HepG2 (cell line): ENCODE results near the gene EIF1AD. TPM values are rescaled to one million over a fixed set of nuclear protein-coding genes. Genes with fewer than 3 reads are reported as not detected.
A peak's percentile ranks its signal among the peaks of the same experiment; 100 is the strongest.

ENCODE experiments used
- CCAR2 ChIP-seq: fragments of 200-400 bp; formaldehyde crosslinking; optimal IDR thresholded peaks from 2 replicates; pipeline ENCODE3; 2018; ENCODE audit warnings: low read depth, mild to moderate bottlenecking, low read length, moderate library complexity
- FOXC1 ChIP-seq: sonication (generic); formaldehyde crosslinking; IDR thresholded peaks from 2 replicates; pipeline ENCODE4 v1.8.0; 2022; ENCODE audit warnings: mild to moderate bottlenecking, missing genetic modification reagents, borderline replicate concordance
- HMG20B ChIP-seq: conservative IDR thresholded peaks from 2 replicates; pipeline ENCODE4 v1.6.1; 2016; ENCODE audit warnings: missing genetic modification reagents, missing compliant biosample characterization
- TBL1XR1 ChIP-seq: fragments of 150-350 bp; IDR thresholded peaks from 2 replicates; pipeline ENCODE4 v1.6.1; 2014; ENCODE audit warnings: borderline replicate concordance, low read length; ENCODE audit not compliant: partially characterized antibody
- TMF1 ChIP-seq: sonication (generic); formaldehyde crosslinking; IDR thresholded peaks from 2 replicates; pipeline ENCODE4 v1.8.1; 2022; ENCODE audit warnings: low read depth, missing genetic modification reagents
- TRIM24 ChIP-seq: sonication (generic); formaldehyde crosslinking; IDR thresholded peaks from 2 replicates; pipeline ENCODE4 v1.8.0; 2022; ENCODE audit warnings: mild to moderate bottlenecking, missing genetic modification reagents
- ZC3H13 ChIP-seq: sonication (generic); formaldehyde crosslinking; IDR thresholded peaks from 2 replicates; pipeline ENCODE4 v1.8.1; 2023; ENCODE audit warnings: mild to moderate bottlenecking, missing genetic modification reagents, moderate library complexity
- ZNF326 ChIP-seq: sonication (generic); formaldehyde crosslinking; IDR thresholded peaks from 2 replicates; pipeline ENCODE4 v1.4.0; 2020; ENCODE audit warnings: missing genetic modification reagents, borderline replicate concordance
- ZNF337 ChIP-seq: sonication (generic); formaldehyde crosslinking; IDR thresholded peaks from 2 replicates; pipeline ENCODE4 v1.5.1; 2020; ENCODE audit warnings: missing genetic modification reagents, low read depth, mild to moderate bottlenecking, borderline replicate concordance
- ZNF431 ChIP-seq: sonication (generic); formaldehyde crosslinking; IDR thresholded peaks from 2 replicates; pipeline ENCODE4 v1.9.0; 2022; ENCODE audit warnings: missing genetic modification reagents, low read depth, mild to moderate bottlenecking, borderline replicate concordance
- ZNF484 ChIP-seq: sonication (generic); formaldehyde crosslinking; IDR thresholded peaks from 2 replicates; pipeline ENCODE4 v1.5.1; 2020; ENCODE audit warnings: mild to moderate bottlenecking, low read depth, missing genetic modification reagents, borderline replicate concordance
- ZNF563 ChIP-seq: sonication (generic); formaldehyde crosslinking; IDR thresholded peaks from 2 replicates; pipeline ENCODE4 v1.8.0; 2022; ENCODE audit warnings: mild to moderate bottlenecking, moderate library complexity, missing genetic modification reagents
- ZNF670 ChIP-seq: sonication (generic); formaldehyde crosslinking; IDR thresholded peaks from 2 replicates; pipeline ENCODE4 v1.8.0; 2022; ENCODE audit warnings: mild to moderate bottlenecking, missing genetic modification reagents, borderline replicate concordance
- ZNF674 ChIP-seq: sonication (generic); formaldehyde crosslinking; IDR thresholded peaks from 2 replicates; pipeline ENCODE4 v1.5.0; 2020; ENCODE audit warnings: low read depth, mild to moderate bottlenecking, missing genetic modification reagents
- ZNF816 ChIP-seq: sonication (generic); formaldehyde crosslinking; IDR thresholded peaks from 2 replicates; pipeline ENCODE4 v1.8.0; 2022; ENCODE audit warnings: missing genetic modification reagents, mild to moderate bottlenecking, borderline replicate concordance
- ZNF891 ChIP-seq: sonication (generic); formaldehyde crosslinking; IDR thresholded peaks from 2 replicates; pipeline ENCODE4 v1.5.0; 2020; ENCODE audit warnings: mild to moderate bottlenecking, missing genetic modification reagents
- polyA plus RNA-seq, 8 experiments: library from polyadenylated mRNA; depleted of rRNA in 3 of 8; stranded (reverse) in 7 of 8; unstranded in 1 of 8; fragments of >200 nt; fragmentation: Illumina TruSeq in 4 of 8; extraction: Trizol in 4 of 8; gene quantifications; 2 replicates each; pipeline versions ENCODE4 v1.2.1 to v1.2.3, GENCODE V29; 2011 to 2016; ENCODE audit warnings: low read depth in 4 of 8, missing spikeins in 1 of 8, mixed read lengths in 1 of 8; ENCODE audit not compliant: insufficient read depth in 1 of 8
- total RNA-seq, 5 experiments: library from RNA; depleted of rRNA; stranded (reverse); fragments of >200 nt; fragmentation: Illumina TruSeq; extraction: Trizol; gene quantifications; 2 replicates each; pipeline ENCODE4 v1.2.3, GENCODE V29; 2016; ENCODE audit warnings: low read depth in 1 of 5
- TF ChIP-seq, protein P1 (sequence below): sonication (generic); formaldehyde crosslinking; IDR thresholded peaks from 2 replicates; pipeline ENCODE4; 2020; ENCODE audit warnings: missing genetic modification reagents, mild to moderate bottlenecking, borderline replicate concordance
- TF ChIP-seq, protein P2 (sequence below): sonication (generic); formaldehyde crosslinking; conservative IDR thresholded peaks from 2 replicates; pipeline ENCODE4 v1.8.0; 2022; ENCODE audit warnings: mild to moderate bottlenecking, moderate library complexity, missing genetic modification reagents
- TF ChIP-seq, protein P3 (sequence below): sonication (generic); formaldehyde crosslinking; IDR thresholded peaks from 2 replicates; pipeline ENCODE4 v1.4.0; 2020; ENCODE audit warnings: missing genetic modification reagents
- TF ChIP-seq, protein P4 (sequence below): sonication (generic); IDR thresholded peaks from 2 replicates; pipeline ENCODE4 v1.6.1; 2016; ENCODE audit warnings: low read depth, borderline replicate concordance

EIF1AD gene
- total and polyA plus RNA-seq, 2 of the 13 experiments (the other 11 are each of a cell fraction or from before 2014, with no cell fraction given) = 18.2 to 30.8 TPM

DNA sequence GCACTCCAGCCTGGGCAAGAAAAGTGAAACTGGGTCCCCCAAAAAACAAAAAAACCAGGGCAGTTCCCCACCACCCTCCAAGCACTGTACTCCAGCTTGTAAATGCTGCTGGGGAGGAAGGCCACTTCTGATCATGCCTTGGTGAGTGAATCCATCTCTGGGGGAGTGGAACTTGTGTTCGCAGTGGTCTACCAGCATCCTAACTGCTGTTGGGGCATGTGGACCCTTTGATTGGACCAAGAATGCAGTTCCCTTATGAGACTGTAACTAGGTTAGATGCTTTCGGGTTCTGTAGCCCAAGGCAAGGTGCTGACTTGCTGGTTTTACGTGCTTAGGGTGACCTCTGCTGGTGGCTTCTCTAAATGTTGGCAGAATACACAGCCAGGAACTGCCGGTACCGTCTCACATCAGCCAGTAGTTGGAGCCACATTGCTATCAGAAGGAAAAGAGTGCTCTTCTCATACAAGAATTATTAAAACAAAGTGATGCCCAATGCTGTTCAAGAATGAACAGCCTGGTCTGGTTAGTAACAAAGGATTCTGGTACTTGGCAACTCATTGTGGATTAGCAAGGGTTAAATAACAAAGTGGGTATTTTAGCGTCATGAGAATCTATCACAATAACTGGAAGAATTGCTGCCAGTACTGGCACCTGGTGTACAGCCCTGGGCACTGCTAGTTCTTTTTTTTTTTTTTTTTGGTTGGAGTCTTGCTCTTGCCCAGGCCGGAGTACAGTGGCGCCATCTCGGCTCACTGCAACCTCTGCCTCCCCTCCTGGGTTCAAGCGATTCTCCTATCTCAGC lies 13.0 kb downstream of the EIF1AD start (continued):
- TF ChIP-seq ZNF431 (CRISPR knock-in tag) (no peak), TRIM24 (CRISPR knock-in tag) (no peak), ZNF484 (no peak), ZNF670 (CRISPR knock-in tag) (no peak), TMF1 (CRISPR knock-in tag) (no peak), CCAR2 (no peak), ZNF891 (CRISPR knock-in tag) (no peak), HMG20B (CRISPR knock-in tag) (0 out of 2 replicates have a peak, but pooled peaks have one; percentile 13), TBL1XR1 (no peak), ZNF563 (CRISPR knock-in tag) (no peak), ZNF816 (CRISPR knock-in tag) (no peak), ZNF326 (no peak), ZC3H13 (CRISPR knock-in tag) (no peak), ZNF337 (CRISPR knock-in tag) (no peak), FOXC1 (CRISPR knock-in tag) (no peak), ZNF674 (CRISPR knock-in tag) (no peak)
- TF ChIP-seq, protein P1, sequence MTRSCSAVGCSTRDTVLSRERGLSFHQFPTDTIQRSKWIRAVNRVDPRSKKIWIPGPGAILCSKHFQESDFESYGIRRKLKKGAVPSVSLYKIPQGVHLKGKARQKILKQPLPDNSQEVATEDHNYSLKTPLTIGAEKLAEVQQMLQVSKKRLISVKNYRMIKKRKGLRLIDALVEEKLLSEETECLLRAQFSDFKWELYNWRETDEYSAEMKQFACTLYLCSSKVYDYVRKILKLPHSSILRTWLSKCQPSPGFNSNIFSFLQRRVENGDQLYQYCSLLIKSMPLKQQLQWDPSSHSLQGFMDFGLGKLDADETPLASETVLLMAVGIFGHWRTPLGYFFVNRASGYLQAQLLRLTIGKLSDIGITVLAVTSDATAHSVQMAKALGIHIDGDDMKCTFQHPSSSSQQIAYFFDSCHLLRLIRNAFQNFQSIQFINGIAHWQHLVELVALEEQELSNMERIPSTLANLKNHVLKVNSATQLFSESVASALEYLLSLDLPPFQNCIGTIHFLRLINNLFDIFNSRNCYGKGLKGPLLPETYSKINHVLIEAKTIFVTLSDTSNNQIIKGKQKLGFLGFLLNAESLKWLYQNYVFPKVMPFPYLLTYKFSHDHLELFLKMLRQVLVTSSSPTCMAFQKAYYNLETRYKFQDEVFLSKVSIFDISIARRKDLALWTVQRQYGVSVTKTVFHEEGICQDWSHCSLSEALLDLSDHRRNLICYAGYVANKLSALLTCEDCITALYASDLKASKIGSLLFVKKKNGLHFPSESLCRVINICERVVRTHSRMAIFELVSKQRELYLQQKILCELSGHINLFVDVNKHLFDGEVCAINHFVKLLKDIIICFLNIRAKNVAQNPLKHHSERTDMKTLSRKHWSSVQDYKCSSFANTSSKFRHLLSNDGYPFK = no peak
- TF ChIP-seq, protein P2, sequence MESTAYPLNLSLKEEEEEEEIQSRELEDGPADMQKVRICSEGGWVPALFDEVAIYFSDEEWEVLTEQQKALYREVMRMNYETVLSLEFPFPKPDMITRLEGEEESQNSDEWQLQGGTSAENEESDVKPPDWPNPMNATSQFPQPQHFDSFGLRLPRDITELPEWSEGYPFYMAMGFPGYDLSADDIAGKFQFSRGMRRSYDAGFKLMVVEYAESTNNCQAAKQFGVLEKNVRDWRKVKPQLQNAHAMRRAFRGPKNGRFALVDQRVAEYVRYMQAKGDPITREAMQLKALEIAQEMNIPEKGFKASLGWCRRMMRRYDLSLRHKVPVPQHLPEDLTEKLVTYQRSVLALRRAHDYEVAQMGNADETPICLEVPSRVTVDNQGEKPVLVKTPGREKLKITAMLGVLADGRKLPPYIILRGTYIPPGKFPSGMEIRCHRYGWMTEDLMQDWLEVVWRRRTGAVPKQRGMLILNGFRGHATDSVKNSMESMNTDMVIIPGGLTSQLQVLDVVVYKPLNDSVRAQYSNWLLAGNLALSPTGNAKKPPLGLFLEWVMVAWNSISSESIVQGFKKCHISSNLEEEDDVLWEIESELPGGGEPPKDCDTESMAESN = peak; percentile 37; the same call in 1 of the 2 replicates
- TF ChIP-seq, protein P3, sequence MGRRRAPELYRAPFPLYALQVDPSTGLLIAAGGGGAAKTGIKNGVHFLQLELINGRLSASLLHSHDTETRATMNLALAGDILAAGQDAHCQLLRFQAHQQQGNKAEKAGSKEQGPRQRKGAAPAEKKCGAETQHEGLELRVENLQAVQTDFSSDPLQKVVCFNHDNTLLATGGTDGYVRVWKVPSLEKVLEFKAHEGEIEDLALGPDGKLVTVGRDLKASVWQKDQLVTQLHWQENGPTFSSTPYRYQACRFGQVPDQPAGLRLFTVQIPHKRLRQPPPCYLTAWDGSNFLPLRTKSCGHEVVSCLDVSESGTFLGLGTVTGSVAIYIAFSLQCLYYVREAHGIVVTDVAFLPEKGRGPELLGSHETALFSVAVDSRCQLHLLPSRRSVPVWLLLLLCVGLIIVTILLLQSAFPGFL (CRISPR knock-in tag) = no peak
- TF ChIP-seq, protein P4, sequence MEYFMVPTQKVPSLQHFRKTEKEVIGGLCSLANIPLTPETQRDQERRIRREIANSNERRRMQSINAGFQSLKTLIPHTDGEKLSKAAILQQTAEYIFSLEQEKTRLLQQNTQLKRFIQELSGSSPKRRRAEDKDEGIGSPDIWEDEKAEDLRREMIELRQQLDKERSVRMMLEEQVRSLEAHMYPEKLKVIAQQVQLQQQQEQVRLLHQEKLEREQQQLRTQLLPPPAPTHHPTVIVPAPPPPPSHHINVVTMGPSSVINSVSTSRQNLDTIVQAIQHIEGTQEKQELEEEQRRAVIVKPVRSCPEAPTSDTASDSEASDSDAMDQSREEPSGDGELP = no peak
